Fibroblast of mammary gland (primary cell): ENCODE measurements around the gene GREM1.

Experiments
- DNase-seq: peaks from one replicate; pipeline ENCODE4 v3.0.0-alpha.2; 2010; ENCODE audit warnings: low read depth
- H3K4me3 ChIP-seq: 2 replicates; pipeline ENCODE4 v1.5.1; 2011; ENCODE audit warnings: low read depth, mild to moderate bottlenecking, low read length, moderate library complexity; ENCODE audit not compliant: control insufficient read depth
- CTCF ChIP-seq: conservative IDR thresholded peaks from 2 replicates; pipeline ENCODE4 v1.5.1; 2011; ENCODE audit warnings: low read depth, low read length, inconsistent platforms; ENCODE audit not compliant: control insufficient read depth, insufficient read depth

Gene GREM1

GRCh38 chr15:32717426-32718226, at the start of gene GREM1:
GREM1 (plus strand) TSS chr15:32718004; CDS start chr15:32730691, 12,687 bp downstream.
- no peak for DNase-seq
- no peak for TF ChIP-seq CTCF
- H3K4me3 ChIP-seq = peak within 1 kb of the TSS; percentile 65

DNA sequence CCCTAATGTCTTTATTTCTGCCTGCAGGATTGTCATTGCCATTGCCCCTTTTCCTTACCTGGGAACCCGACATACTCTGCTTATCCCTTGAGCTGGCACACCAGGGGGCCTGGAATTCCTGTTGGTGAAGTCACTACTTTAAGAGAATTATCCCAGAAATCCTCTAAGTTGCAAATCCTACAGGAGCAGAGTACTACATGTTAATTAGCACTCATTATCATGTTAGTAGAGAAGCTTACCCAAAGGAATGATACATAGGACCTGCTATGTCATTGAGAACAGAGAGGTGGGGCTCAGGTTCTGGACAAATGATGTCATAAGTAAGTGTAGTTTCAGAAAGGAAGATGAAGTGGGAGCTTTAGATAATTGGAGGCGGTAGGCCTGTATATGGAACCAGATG, 48.9 kb upstream of the GREM1 start:
- no peak overlapping the region for H3K4me3 ChIP-seq
- TF ChIP-seq CTCF = no peak
- peak; percentile 29 for DNase-seq

DNA sequence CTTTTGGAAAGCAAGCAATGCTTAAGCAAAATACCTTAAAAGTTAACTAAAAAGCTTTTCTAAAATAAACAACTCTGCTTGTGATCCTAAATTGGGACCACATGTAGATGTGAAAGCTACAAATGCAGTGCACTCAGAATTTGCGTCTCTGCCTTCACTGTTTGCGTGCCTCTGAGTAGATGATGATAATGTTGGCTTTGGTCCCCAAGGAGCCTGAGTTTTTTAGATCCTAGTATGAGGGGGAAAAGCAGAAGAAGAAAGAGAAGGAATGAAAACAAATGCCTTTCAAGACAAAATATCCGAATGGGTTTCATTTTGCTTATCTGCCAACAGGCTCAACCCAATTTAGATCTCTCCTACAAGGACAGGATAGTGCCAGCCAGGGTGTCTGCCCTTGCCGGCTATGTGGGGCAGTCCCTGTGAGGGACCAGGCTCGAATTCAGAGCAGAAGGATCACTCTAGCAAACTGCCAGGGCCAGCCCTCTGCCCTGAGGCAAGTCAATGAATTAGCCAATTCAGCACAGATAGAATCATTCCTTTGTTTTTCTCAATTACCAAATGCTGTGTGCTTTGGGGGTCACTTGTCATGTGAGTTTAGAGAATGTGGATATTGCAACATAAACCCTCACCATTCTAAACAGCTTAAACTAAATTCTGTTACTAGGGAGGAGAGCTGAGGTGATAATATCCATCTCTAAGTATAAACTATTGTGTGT, 47.8 kb upstream of the GREM1 start:
- no peak for TF ChIP-seq CTCF
- peak; percentile 90 for DNase-seq
- no peak overlapping the region for H3K4me3 ChIP-seq

- TF ChIP-seq CTCF = no peak
- peak; percentile 32 for DNase-seq
- no peak overlapping the region for H3K4me3 ChIP-seq
Observed at GRCh38 chr15:32670623-32671022, 47.2 kb upstream of the GREM1 start.

DNA sequence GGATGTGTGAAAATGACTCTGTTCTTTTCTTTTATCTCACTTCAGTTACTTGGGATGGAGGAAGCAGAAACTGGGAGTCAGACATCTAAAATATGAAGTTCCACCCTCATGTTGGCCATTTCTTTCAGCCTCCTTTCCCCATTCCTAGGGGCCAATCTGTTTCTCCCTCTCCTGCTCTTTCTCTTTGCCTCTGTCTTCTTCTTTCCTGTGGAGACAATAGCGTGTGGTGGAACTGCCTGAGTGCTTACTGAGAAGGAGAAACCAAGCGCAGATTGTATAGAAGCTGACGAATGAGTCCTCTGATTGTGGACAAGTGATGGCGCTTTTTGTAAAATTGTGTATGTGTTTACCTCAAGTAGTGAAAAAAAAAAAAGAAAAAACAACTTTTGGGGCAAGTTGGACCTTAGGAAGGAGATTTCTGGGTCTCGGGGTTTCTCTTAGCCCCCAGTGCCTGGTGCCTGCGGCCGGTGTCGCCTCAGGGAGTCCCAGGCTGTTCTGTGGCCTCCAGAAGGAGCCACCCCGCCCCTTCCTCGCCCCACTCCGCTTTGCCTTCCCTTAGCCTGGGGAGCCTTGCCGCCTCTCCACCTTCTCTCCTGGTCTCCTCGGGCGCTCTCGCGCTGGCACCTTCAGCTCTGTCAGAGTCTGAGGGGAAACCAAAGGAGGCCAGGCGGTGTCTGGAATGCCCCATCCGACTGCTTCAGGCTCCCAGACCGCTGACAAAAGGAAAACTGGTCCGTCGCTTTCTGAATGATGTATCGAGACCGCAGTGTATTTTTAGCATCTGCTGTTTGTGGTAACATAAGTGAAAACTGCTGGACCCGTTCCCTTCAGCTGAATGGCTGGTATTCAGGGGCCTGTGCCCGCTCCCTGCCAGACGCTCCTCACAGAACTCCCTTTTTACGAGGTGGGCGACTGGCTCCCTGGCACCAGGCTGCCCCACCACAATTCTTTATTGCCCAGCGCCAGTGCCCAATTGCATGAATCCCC, 46.2 kb upstream of the GREM1 start:
- TF ChIP-seq CTCF = no peak
- no peak for DNase-seq
- H3K4me3 ChIP-seq = no peak overlapping the region

DNA sequence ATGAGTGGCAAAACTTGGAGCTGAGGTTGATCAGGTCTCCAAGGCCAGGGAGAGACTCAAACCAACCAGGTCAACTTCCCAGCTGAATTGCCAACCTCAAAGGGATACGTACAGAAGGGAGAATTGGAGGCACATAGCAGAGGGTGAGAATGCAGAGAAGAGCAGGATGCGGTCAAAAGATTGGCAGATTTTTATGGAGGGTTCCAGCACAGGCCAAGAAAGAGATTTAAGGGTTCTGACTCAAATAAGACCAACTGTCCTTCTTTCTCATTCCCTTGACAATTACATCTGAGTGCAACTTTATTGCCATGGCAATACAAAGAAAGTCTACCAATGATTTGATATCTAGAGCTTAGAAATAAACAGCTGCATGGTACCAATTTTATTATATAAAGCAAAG, 43.1 kb upstream of the GREM1 start:
- no peak overlapping the region for H3K4me3 ChIP-seq
- DNase-seq = no peak
- TF ChIP-seq CTCF = no peak
